Measurements from ENCODE around the gene CIRBP.

Gene CIRBP

GRCh38 chr19:1241417-1242095, 27.6 kb upstream of the CIRBP start, which contains the start of gene ATP5F1D:
Gene ATP5F1D, plus strand, starts transcription at chr19:1241751. Its CDS starts 100 bp downstream, at chr19:1241851.
- TF ChIP-seq CREB1 (IDR thresholded peaks at IDR 0.05; ENCODE audit: low read depth) (peak; percentile 80), EGR1 (IDR thresholded peaks at IDR 0.05) (no peak), USF1 (IDR thresholded peaks at IDR 0.05) (peak; percentile 45; the same call in 1 of the 2 replicates), TEAD4 (IDR thresholded peaks at IDR 0.05) (no peak), TCF12 (IDR thresholded peaks at IDR 0.05; ENCODE audit: low read depth) (peak; percentile 67; the same call in 1 of the 2 replicates), ZBTB7A (IDR thresholded peaks at IDR 0.05; ENCODE audit: low read depth) (peak; percentile 59; the same call in 1 of the 2 replicates), CEBPB (IDR thresholded peaks at IDR 0.05) (no peak), YY1 (IDR thresholded peaks at IDR 0.05; ENCODE audit: low read depth) (peak; percentile 76), RAD21 (IDR thresholded peaks at IDR 0.05; ENCODE audit: low read depth) (no peak), FOXM1 (IDR thresholded peaks at IDR 0.05; ENCODE audit: borderline replicate concordance, low read depth) (no peak), MAX (IDR thresholded peaks at IDR 0.05) (peak; percentile 61; the same call in 1 of the 2 replicates), TAF1 (IDR thresholded peaks at IDR 0.05; ENCODE audit: low read depth) (peak; percentile 76; the same call in 1 of the 2 replicates), NFIC (IDR thresholded peaks at IDR 0.05) (no peak)

- no peak for TF ChIP-seq TEAD4 (IDR thresholded peaks at IDR 0.05)
- peak; percentile 83 for TF ChIP-seq RAD21 (IDR thresholded peaks at IDR 0.05; ENCODE audit: low read depth)
- 0 out of 2 replicates have a peak, but pooled peaks have one; percentile 11 for TF ChIP-seq TCF12 (IDR thresholded peaks at IDR 0.05; ENCODE audit: low read depth)
- peak; percentile 91 for TF ChIP-seq ZBTB7A (IDR thresholded peaks at IDR 0.05; ENCODE audit: low read depth)
Measured at GRCh38 chr19:1243768-1244692, 25.1 kb upstream of the CIRBP start.

GRCh38 chr19:1244693-1245451, 24.3 kb upstream of the CIRBP start:
- TF ChIP-seq CREB1 (IDR thresholded peaks at IDR 0.05; ENCODE audit: low read depth) (no peak), TEAD4 (IDR thresholded peaks at IDR 0.05) (no peak), FOXM1 (IDR thresholded peaks at IDR 0.05; ENCODE audit: borderline replicate concordance, low read depth) (no peak), EP300 (IDR thresholded peaks at IDR 0.05; ENCODE audit: borderline replicate concordance) (0 out of 2 replicates have a peak, but pooled peaks have one; percentile 10), RAD21 (IDR thresholded peaks at IDR 0.05; ENCODE audit: low read depth) (no peak), MAX (IDR thresholded peaks at IDR 0.05) (no peak), CEBPB (IDR thresholded peaks at IDR 0.05) (no peak), EGR1 (IDR thresholded peaks at IDR 0.05) (no peak; the same call in 1 of the 2 replicates), NFIC (IDR thresholded peaks at IDR 0.05) (peak; percentile 44), YY1 (IDR thresholded peaks at IDR 0.05; ENCODE audit: low read depth) (no peak), USF1 (IDR thresholded peaks at IDR 0.05) (no peak), TCF12 (IDR thresholded peaks at IDR 0.05; ENCODE audit: low read depth) (peak; percentile 28; the same call in 1 of the 2 replicates), TAF1 (IDR thresholded peaks at IDR 0.05; ENCODE audit: low read depth) (no peak), REST (IDR thresholded peaks at IDR 0.05; ENCODE audit: low read depth) (no peak), ZBTB7A (IDR thresholded peaks at IDR 0.05; ENCODE audit: low read depth) (peak; percentile 4; the same call in 1 of the 2 replicates)

GRCh38 chr19:1245494-1246264, 23.5 kb upstream of the CIRBP start:
- TF ChIP-seq TCF12 (IDR thresholded peaks at IDR 0.05; ENCODE audit: low read depth) (peak; percentile 55), REST (IDR thresholded peaks at IDR 0.05; ENCODE audit: low read depth) (no peak), MAX (IDR thresholded peaks at IDR 0.05) (peak; percentile 49)

All from Ishikawa (cell line).